OCI-LY3 (cell line): ENCODE measurements around the gene VEGFC.

Experiments used
- H2AFZ ChIP-seq: fragments of 200-600, 300-600 bp; shearing (Covaris generic); 2 replicates; pipeline ENCODE4 v1.6.0; 2014; ENCODE audit warnings: antibody characterized with exemption, low read depth, low read length
- H3K27ac ChIP-seq: fragments of 200-600, 300-600 bp; sonication (generic); 2 replicates; pipeline ENCODE4 v1.5.1; 2014; ENCODE audit warnings: mild to moderate bottlenecking, low read length, moderate library complexity, mixed read lengths
- H3K27me3 ChIP-seq: fragments of 200-600, 300-600 bp; sonication (generic); 2 replicates; pipeline ENCODE4 v1.6.1; 2014; ENCODE audit warnings: low read depth, low read length, mixed read lengths
- H3K36me3 ChIP-seq: fragments of 200-600, 300-600 bp; sonication (generic); replicated peaks from 2 replicates; pipeline ENCODE3; 2014; ENCODE audit warnings: low read depth, low read length, mixed read lengths
- H3K4me1 ChIP-seq: fragments of 300-600, 200-600 bp; sonication (generic); 2 replicates; pipeline ENCODE4 v1.6.1; 2014; ENCODE audit warnings: low read length, mixed read lengths
- H3K4me2 ChIP-seq: fragments of 200-600, 300-600 bp; sonication (generic); 2 replicates; pipeline ENCODE4 v1.6.1; 2014; ENCODE audit warnings: low read length, mixed read lengths
- H3K4me3 ChIP-seq: fragments of 300-600, 200-600 bp; sonication (generic); 2 replicates; pipeline ENCODE4 v1.5.1; 2014; ENCODE audit warnings: antibody characterized with exemption, mild to moderate bottlenecking, low read length, moderate library complexity
- H3K79me2 ChIP-seq: fragments of 300-600, 200-600 bp; shearing (Covaris generic); 2 replicates; pipeline ENCODE4 v1.6.1; 2014; ENCODE audit warnings: mild to moderate bottlenecking, low read length, mixed read lengths
- H3K9ac ChIP-seq: fragments of 300-600, 200-600 bp; shearing (Covaris generic); 2 replicates; pipeline ENCODE4 v1.6.0; 2014; ENCODE audit warnings: mild to moderate bottlenecking, low read length, moderate library complexity
- H3K9me3 ChIP-seq: fragments of 200-600, 300-600 bp; shearing (Covaris generic); 2 replicates; pipeline ENCODE4 v1.6.1; 2014; ENCODE audit warnings: low read length, mixed read lengths; ENCODE audit not compliant: insufficient read depth
- H4K20me1 ChIP-seq: fragments of 200-600, 300-600 bp; sonication (generic); 2 replicates; pipeline ENCODE4 v1.6.1; 2016; ENCODE audit warnings: low read length, mixed read lengths; ENCODE audit not compliant: insufficient read depth
- CTCF ChIP-seq: fragments of 200-600, 300-600 bp; sonication (generic); IDR thresholded peaks from 2 replicates; pipeline ENCODE4 v1.5.1; 2014; ENCODE audit warnings: antibody characterized with exemption, low read length, low read depth
- EZH2phosphoT487 ChIP-seq: fragments of 200-600 bp; shearing (Covaris generic); IDR thresholded peaks from 2 replicates; pipeline ENCODE4 v1.6.1; 2018; ENCODE audit warnings: antibody characterized with exemption, mixed run types, low read depth

VEGFC gene

GRCh38 chr4:176792326-176793059 lies at the start of gene VEGFC:
Gene VEGFC, minus strand, starts transcription at chr4:176792922. Its CDS starts 611 bp downstream, at chr4:176792311.
- Histone ChIP-seq H4K20me1 (no peaks in the 10 kb centered on the region), H3K4me3 (no peak within 1 kb of the TSS), H3K9me3 (no peaks in the 10 kb centered on the region), H3K4me1 (no peaks in the 10 kb centered on the region), H3K9ac (no peak within 1 kb of the TSS), H3K79me2 (no peaks in the 10 kb centered on the region), H3K27ac (no peak within 1 kb of the TSS), H3K36me3 (no peaks in the 10 kb centered on the region), H3K27me3 (no peaks in the 10 kb centered on the region), H3K4me2 (no peak within 1 kb of the TSS), H2AFZ (no peak within 1 kb of the TSS)
- TF ChIP-seq EZH2phosphoT487, result no peak
- no peak for TF ChIP-seq CTCF

GRCh38 chr4:176841711-176842112 lies 49.0 kb upstream of the VEGFC start:
- Histone ChIP-seq H3K79me2 (no peaks in the 10 kb centered on the region), H4K20me1 (no peaks in the 10 kb centered on the region), H3K4me1 (peaks cover 5% of the 10 kb centered on the region; the same call in 1 of the 2 replicates), H2AFZ (no peak overlapping the region), H3K27ac (no peak overlapping the region), H3K9me3 (no peaks in the 10 kb centered on the region), H3K36me3 (no peaks in the 10 kb centered on the region), H3K4me2 (no peak overlapping the region), H3K4me3 (no peak overlapping the region), H3K9ac (no peak overlapping the region), H3K27me3 (no peaks in the 10 kb centered on the region)
- TF ChIP-seq EZH2phosphoT487 (no peak), CTCF (no peak)

GRCh38 chr4:176840166-176840565 lies 47.4 kb upstream of the VEGFC start:
- H3K27ac ChIP-seq, result no peak overlapping the region
- no peak overlapping the region for H3K4me2 ChIP-seq

GRCh38 chr4:176839656-176840055 lies 46.9 kb upstream of the VEGFC start:
- no peak overlapping the region for H3K4me3 ChIP-seq
- no peak for TF ChIP-seq EZH2phosphoT487
- TF ChIP-seq CTCF, result no peak
- H3K4me2 ChIP-seq, result no peak overlapping the region

More at GRCh38 chr4:176840166-176840565, 47.4 kb upstream of the VEGFC start:
- H3K4me3 ChIP-seq, result no peak overlapping the region
- no peaks in the 10 kb centered on the region for H3K36me3 ChIP-seq
- H3K9ac ChIP-seq, result no peak overlapping the region
- no peak for TF ChIP-seq EZH2phosphoT487
- TF ChIP-seq CTCF, result no peak
- no peak overlapping the region for H2AFZ ChIP-seq
- H3K9me3 ChIP-seq, result no peaks in the 10 kb centered on the region
- no peaks in the 10 kb centered on the region for H3K27me3 ChIP-seq
- H3K79me2 ChIP-seq, result no peaks in the 10 kb centered on the region
- H4K20me1 ChIP-seq, result no peaks in the 10 kb centered on the region
- H3K4me1 ChIP-seq, result peaks cover 5% of the 10 kb centered on the region; the same call in 1 of the 2 replicates

More at GRCh38 chr4:176839656-176840055, 46.9 kb upstream of the VEGFC start:
- Histone ChIP-seq H3K4me1 (peaks cover 5% of the 10 kb centered on the region; the same call in 1 of the 2 replicates), H2AFZ (no peak overlapping the region), H3K79me2 (no peaks in the 10 kb centered on the region), H3K9ac (no peak overlapping the region), H3K27me3 (no peaks in the 10 kb centered on the region), H3K36me3 (no peaks in the 10 kb centered on the region), H3K9me3 (no peaks in the 10 kb centered on the region), H3K27ac (no peak overlapping the region), H4K20me1 (no peaks in the 10 kb centered on the region)
